ENCODE results near the gene STK4.

Gene STK4

DNA sequence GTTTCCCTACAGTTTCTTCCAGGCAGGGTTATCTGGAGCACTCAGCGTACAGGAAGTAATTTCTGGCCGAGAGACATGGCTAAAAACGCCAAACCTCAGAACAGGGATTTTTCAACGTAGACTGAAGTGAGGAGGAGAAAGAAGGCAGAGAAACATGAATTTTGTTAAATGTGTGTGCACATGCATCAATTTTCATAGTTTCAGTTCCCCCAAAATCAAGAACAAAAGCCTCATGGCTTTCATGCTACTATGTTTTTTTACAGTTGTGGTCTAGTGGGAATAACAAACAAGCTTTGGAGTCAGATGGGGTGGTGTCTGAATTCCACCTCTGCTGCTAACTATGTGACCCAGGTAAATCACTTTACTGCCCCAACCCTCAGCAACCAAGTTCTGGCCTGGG is 11.0 kb upstream of the STK4 start:
- DNase-seq: no peak

DNA sequence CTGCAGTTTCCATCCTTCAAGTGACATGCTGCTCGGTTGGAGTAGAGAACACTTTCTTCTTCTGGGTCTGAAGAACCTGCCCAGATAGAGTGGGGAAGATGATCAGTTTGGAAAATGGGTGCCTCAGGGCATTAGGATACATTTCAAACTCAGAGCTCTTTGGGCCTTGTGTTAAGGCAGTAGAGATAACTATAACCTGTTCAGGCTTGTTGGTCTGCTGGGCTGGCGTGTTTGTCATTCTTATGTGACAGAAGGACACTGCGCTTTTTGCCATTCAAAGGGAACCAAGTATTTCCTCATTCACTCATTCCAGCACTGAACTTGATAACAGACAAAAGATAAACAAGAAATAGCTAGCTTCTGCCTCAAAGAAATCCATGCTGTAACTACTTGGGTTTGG is 9.9 kb upstream of the STK4 start:
- DNase-seq: no peak

DNA sequence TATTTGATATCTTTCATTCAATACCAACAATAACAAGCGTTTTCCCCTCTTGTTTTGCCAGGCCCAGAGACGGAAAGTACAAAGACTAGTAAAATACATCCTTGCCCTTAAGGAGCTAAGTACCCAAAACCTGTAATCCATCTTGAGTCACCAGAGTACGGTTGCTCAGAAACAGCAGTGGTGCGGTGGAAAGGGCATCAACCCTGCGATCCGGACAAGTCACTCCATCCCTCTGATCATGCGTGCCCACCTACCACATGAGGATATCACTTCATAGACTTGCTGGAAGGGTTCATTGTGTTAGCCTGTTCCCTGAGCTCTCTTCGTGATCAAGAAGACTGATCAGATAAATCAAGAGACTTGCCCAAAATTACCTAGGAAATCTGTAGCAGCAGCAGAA is 8.0 kb upstream of the STK4 start:
- DNase-seq: no peak

DNA sequence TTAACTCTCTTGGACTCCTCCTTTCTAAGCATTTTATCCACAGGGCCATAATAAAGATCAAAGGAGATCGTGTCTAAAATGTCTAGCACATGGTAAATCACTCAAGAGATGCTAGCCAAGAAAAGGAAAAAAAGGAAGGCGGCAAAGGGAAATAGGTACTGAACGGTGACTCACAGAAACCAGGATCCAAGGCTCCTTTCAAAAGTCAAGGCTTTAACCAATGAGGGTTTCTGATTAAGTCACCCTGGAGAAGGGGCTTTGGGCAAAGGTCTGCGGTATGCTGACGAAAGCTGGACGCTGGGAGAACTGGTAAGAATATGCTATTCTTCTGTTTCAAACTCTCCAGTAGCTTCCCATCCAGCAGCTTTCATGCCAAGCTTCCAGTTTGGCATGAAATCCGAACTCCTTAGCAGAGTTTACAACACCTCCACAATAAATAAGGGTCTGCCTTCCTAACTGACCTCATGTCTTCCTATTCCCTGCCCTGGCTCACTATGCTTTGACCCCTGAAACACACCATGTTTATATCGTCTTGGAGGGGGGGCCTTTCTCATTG is 7.2 kb upstream of the STK4 start:
- peak in 1 of 2 donors; percentile 17 for DNase-seq

DNA sequence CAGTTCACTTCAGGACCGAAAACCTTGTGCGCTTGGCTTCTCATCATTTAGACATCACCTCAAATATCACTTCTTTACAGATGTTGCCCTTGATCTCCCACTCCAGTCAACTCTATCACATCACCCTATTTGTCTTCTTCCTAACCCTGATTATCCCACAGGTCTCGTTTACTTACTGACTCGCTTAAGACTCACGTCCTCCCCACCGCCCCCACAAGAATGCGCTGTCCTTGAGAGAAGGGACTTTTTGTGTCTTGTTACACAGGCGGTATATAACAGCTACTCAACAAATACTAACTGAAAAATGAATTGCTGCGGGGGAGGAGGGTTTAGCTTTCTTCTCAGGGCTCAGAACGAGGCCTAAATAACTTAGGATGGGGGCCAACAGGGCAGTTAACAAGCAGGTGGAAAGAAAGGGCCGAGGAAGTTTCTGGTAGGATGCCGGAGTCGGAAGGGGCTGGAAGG is 6.6 kb upstream of the STK4 start:
- DNase-seq: peak; percentile 79 to 88

DNA sequence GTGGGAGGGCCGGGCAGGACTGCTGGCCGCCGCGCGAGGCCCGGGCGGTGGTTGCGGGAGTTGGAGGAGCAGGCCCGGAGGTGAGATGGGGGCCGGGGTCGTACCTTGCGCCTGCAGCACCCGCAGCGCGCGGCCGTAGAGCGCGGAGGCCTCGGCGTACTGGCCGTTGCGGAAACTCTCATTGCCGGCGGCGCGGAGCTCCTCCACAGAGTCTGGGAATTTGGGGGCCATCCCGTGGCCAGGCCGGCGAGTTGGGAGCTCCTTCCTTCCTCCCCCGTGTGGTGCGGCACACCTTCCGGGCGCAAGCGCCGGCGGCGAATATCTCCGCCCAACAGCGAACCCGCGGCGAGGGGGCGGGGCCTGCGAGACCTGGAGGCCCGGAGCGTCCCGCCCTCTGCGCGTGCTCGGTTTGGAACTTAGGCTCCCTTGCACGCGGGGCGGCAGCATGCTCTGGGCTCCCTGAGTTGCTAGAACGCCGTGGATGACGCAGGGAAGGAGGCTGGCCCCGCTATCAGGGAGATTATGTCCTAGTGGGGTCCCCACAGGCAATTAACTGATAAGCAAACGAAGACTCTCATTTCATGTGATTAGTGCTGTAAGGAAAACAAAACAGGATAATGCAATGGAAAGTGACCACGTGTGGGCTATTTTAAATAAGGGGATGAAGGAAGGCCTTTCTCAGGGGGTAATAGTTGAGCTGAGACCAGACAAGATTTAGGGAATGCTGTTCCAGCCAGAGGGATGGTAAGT is 6.0 kb upstream of the STK4 start, which contains the start of gene TOMM34:
Gene TOMM34 (minus strand): TSS at position 295 of the 750 bp plus-strand sequence. CDS start 64 bp downstream, at position 231.
- DNase-seq: peak; percentile 88

DNA sequence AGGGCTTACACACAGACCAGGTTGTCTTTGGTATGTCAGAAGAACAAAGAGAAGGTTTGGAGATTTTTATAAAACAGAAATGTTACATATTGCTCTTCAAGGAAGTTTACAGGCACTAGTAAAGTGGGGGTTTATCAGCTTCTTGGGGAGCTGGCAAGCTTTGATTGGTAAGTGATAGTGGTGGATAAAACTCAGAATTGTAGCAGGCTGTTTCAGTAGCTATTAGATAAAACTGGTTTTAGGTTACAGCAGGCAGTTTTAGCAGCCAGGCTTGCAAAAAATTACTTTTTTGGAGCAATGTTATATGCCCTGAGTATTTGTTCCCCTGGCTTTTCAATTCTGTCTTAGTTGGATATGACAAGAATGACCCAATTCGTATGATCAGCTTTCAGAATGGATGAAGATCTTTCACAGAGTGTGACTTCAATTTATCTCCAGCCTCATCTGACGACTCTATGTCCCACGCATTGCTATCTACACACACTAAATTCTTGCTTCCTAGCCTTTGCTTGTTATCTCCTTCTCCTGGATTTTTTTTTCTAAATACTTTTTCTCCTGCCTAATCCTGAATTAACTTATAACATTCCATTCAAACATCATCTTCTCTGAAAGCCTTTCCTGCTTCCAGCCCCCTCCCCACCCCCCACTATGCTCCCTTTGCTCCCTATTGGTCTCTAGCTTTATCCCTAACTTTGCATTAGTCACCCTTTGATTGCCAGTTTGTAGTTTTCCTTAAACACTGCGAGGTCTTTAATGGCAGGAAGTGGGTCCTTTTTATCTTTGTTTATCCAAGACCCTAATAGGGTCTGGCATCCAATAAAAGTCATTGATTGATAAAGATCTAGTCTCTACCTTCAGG is 5.1 kb upstream of the STK4 start:
- DNase-seq: no peak

DNA sequence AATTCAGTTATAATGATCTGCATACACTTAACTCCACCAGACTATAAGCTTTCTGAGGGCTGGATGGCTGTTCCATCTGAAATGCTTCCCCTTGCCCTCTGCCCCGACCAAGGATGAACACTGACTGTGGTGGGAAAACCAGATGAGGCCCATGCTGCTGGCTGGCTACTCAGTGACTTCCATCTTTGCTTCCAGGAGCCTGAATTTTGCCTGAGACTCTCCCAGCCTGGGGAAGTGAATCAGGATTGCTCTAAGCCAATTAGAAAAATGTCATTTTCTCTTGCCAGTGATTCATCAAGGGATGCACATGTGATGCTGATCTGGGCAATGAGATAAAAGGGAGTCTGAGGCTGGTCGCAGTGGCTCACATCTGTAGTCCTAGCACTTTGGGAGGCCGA is 4.4 kb upstream of the STK4 start:
- DNase-seq: no peak

DNA sequence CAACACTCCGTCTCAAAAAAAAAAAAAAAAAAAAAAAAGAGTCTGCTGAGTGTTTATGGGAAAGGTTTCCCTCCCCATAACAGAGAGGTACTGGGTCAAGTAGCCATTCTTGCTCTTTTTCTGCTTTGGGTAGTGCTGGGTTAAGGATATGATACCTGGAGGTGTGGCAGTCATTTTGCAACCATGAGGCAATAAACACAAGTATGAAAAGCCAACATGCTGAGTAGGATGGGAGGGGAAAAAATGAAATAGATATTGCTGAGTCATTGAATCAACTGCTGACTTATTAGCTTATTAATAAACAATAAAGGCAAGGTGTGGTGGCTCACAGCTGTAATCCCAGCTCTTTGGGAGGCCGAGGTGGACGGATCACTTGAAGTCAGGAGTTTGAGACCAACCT is 3.8 kb upstream of the STK4 start:
- no peak for DNase-seq

DNA sequence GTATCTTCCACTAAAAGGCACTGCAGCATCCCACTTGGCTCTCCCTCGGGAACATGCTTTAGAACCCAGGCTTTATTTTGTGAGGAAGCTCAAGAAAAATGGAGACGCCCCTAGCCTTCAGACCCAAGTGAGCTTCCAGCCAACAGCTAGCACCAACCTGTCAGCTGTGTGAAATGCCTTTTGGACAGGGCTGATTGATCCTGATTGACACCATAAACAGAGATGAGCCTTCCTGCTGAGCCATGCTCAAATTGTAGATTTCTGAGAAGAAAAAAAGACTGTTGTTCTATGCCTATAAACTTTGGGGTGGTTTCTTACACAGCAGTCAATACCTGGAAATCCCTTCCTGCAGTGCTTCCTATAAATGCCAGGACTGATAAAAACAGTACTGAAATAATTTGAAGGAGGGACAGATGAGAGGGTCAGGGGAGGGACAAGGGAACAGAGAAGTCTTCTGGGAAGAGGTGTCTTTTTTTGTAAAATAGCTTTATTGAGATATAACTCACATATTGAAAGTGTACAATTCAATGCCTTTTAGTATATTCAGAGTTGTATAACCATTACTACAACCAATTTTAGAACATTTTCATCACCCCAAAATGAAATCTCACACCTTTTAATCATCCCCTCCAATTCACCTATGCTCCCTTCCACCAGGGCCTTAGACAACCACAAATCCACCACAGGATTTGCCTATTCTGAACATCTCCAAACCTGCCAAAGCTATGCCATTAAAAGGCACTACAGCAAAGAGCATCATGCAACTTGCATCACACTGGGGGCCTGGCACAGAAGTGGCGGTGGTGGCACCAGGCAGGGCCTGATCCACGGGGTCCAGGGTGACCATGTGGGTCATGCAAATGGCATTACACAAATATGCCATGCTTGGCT is 2.7 kb upstream of the STK4 start:
- DNase-seq: no peak

DNA sequence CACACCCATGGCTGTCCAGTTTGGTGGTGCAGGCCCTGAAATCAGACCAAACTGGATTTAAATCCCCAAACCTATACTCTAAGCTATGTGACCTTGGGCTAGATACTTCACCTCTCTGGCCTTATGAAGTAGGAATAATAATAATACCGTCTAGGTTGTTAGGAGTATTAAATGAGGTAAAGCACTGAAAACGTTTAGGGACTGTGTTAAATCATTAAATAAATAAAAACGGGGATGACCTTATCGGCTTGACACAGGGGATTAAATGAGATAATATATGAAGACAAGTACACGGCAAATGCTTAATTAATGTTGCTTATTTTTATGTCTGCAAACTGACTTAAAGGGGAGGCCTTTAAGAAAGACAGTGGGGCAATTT is 672 bp upstream of the STK4 start:
- no peak for DNase-seq

DNA sequence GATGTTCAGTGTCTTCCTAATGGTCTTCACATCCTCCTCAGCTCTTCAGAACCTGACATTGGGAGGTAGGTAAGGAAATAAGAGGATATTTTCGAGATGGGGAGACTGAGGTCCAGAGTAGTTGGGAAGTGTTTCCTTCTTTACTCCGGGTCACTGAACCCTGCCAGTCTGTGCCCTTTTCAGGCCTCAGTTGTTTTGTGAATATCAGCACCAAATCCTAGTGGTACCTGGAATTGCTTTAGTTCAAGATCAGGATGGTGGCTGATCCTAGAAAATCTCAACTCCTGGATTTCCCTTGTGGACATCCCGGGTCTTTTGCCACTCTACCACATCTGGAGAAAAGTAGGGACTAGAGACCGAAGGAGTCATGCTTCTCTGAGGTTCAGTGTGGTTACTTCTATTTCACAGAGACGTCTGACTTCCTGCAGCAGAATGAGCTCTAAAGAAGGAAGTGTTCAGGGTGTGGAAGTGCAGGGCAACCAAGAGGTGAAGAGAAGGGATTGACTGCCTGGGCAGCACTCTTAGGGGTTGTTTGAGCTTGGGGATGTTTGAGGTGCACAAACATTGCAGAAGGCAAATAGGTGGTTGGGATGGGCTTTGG is 995 bp downstream of the STK4 start:
- DNase-seq: peak; percentile 55 to 61

DNA sequence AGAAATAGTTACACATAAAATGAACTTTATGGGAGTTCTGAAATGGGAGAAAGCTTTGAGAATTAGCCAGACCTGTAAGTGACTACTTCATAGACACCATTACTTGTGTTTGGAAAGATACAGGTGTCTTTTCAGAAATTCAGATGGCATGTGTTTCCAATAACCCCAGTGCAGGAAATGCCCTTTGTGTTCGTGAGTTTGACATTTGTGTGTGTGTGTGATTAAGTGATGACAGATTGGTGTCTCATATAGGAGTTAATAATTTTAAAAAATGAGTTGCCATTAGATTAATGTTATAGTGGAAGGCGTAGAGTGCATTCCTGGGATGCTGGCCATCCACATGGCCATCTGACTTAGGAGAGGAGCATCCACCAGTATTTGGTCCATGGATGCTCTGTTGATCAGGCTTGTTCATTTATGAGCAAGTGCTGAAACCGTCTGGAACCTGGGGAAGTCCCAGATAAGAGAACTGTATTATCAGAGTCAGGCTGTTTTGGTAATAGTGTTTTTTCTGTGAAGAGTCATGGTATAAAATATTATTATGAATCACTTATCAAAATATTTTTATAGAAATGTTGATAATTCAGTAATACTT is 3.1 kb downstream of the STK4 start:
- peak in 1 of 2 donors; percentile 28 for DNase-seq

DNA sequence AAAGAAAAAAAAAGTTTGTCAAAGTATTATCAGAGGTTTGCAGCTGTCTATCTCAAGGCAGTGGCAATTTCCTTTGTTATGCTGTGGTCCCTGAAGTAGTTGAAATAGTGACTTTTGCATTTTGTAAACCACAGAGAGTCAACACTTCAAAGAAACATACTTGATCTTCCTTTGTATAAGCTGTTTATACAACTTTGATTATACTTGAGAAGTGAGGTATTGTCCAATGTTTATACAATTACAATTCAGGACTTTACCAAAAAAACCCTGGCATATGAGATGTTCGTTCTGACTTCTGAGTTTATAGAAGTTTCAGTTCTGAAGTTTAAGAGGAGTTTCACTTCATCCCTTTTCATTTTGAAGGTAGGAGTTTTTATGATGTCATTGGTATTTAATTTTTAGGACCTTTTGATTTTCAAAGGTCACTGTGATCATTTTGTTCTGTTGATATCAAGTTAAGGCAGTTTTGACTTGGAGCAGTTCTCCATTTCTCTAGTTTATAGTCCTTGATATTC is 4.0 kb downstream of the STK4 start:
- DNase-seq: peak; percentile 45 to 56

DNA sequence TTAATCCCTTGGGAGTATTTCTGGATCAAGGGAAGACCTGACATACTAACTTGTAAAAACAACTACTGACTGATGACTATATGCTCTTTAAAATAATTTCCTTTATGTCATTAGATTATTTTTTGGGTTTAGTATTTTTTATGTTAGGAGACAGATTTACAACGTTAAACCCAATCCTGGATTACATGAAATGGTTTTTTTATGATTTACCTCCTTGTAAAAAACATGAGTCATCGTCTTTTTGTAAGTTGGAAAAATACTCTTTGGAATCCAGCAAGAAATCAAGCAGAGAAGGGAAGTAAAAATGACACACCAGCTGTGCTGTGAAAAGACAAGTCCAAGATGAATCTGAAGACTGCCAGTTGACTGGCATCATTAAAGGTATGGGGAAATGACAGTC is 6.7 kb downstream of the STK4 start:
- DNase-seq: no peak

DNA sequence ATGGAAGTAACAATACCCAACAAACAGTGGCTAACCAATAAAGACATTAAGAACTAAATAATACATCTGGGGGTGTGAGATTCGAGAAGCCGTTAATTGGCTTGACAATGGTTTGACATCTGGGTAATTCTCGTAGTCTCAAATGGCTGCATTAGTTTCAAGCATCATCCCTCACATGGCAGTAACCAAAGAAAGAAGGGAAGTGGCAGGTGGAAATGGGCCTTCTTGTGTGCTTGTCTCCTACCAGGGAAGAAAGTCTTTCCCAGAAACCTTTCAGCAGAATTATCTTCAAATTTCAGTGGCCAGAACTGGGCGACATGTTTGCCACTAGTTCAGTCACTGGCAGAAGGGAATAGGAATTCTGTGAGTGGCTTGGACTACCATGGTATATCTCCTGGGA is 10.4 kb downstream of the STK4 start:
- no peak for DNase-seq

DNA sequence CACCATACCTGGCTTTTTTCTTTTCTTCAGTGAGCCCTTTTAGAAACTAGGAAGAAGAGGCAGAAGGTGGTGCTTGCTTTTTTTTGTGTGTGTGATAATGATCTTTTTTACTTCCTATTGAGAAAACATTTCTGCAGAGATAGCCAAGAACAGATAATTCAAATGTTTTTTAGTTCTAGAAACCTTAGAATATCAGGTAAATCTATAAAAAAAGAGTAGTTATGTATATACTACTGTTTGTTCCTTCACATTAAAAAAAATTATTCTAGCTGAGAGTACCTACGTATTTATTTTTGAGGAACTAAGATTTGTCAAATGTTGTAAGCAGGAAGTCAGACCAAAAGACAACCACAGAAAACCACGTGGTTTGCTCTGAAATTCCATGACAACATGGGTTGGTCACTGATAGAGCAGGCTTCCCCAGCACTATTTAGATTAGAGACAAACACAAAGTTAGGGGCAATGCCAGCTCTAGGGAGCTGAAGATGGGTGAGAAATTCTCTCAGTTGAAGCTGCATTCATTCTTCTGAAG is 12.8 kb downstream of the STK4 start:
- peak; percentile 87 to 88 for DNase-seq

DNA sequence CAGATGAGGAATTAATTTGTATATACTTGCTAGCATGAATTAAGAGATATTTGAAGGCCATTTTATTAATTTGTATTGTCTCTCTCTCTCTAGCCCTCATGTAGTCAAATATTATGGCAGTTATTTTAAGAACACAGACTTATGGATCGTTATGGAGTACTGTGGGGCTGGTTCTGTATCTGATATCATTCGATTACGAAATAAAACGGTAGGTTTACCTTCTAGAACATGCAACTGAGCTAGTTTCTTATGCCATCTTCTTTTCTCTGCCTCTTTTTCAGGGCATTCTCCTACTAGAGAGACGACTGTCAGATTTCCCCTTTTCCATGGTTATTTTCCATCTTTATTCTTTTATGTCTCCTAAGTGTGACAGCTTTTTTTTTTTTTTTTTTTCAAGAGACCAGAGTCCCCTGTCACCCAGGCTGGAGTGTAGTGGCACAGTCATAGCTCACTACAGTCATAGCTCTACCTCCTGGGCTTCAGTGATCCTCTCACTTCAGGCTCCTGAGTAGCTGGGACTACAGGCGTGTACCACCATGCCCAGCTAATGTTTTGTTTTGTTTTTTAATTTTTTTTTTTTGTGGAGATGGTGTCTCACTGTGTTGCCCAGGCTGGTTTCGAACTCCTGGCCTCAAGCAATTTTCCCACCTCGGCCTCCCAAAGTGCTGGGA is 15.6 kb downstream of the STK4 start:
- DNase-seq: no peak

DNA sequence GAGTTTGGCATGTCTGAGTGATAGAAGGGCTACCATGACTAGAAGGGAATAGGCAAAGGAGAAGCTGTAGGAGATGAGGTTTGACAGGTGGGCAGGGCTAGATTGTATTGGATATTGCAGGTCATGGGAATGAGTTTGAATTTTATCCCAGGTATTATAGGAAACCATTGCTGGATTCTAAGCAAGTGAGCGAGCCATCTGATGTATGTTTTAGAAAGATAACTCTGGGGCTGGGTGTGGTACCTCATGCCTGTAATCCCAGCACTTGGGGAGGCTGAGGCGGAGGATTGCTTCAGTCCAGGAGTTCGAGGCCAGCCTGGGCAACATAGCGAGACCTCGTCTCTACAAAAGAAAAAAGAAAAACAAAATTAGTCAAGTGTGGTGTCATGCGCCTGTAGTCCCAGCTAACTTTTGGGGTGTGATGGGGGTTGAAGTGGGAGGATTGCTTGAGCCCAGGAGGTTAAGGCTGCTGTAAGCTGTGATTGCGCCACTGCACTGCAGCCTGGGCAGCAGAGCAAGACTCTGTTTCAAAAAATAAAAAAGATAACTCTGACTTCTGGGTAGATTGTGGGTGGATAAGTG is 16.9 kb downstream of the STK4 start:
- no peak for DNase-seq

DNA sequence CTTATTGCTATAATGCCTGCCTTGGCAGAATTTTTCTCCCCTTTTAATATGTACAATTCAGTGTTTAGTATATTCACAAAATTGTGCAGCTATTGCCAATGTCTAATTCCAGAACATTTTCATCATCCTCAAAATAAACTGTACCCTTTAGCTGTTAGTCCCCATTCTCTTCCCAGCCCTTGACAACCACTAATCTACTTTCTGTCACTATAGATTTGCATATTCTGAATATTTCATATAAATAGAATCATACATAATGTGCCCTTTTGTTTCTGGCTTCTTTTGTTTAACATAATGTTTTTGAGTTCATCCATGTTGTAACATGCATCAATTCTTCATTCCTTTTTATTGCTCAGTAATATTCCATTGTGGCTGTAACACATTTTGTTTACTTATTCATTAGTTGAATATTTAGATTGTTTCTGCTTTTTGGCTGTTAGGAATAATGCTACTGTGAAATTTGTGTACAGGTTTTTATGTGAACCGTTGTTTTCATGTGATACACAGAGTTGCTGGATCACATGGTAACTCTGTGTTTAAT is 22.4 kb downstream of the STK4 start:
- DNase-seq: no peak

All from inflammatory macrophage treated with lipopolysaccharide for 1 hour (primary cell).